Rectal smooth muscle tissue (tissue), 1 donor: Measurements from ENCODE around the gene GRAP2.

Experiments used
- H3K27ac ChIP-seq: one replicate; pipeline ENCODE4 v1.7.0; 2013; ENCODE audit warnings: low read depth, low read length, inconsistent platforms
- H3K27me3 ChIP-seq: one replicate; pipeline ENCODE4 v1.7.0; 2013; ENCODE audit warnings: low read length; ENCODE audit not compliant: control insufficient read depth, insufficient read depth
- H3K36me3 ChIP-seq: one replicate; pipeline ENCODE4 v1.7.0; 2013; ENCODE audit warnings: low read length; ENCODE audit not compliant: control insufficient read depth, insufficient read depth
- H3K4me1 ChIP-seq: one replicate; pipeline ENCODE4 v1.7.0; 2013; ENCODE audit warnings: low read length; ENCODE audit not compliant: control insufficient read depth, insufficient read depth
- H3K4me3 ChIP-seq: one replicate; pipeline ENCODE4 v1.7.0; 2013; ENCODE audit warnings: low read length
- H3K9ac ChIP-seq: one replicate; pipeline ENCODE4 v1.7.0; 2013; ENCODE audit warnings: low read length

The GRAP2 gene

DNA sequence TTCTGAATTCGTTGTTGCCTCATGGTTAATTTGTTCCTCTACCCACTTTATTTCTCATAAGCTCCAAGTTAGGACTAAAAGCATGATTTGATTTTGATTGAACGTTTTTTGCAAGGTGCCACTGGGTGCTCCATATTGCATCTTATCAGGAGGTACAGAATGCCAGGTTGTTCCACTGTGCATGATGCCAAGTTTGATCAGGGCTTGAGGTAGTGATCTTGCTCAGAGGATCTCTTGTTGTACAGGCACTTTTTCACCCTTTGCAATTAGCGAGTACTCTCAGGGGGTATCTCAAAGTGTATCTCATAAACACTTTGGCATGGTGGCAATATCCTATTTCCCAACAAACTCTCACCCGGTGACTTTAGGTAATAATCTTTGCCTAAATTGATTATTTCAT, 4.0 kb downstream of the GRAP2 start:
- no peaks in the 10 kb centered on the region for H3K4me1 ChIP-seq
- H3K27me3 ChIP-seq: no peaks in the 10 kb centered on the region
- H3K9ac ChIP-seq: no peak overlapping the region
- no peak overlapping the region for H3K4me3 ChIP-seq
- no peaks in the 10 kb centered on the region for H3K36me3 ChIP-seq
- H3K27ac ChIP-seq: no peak overlapping the region

DNA sequence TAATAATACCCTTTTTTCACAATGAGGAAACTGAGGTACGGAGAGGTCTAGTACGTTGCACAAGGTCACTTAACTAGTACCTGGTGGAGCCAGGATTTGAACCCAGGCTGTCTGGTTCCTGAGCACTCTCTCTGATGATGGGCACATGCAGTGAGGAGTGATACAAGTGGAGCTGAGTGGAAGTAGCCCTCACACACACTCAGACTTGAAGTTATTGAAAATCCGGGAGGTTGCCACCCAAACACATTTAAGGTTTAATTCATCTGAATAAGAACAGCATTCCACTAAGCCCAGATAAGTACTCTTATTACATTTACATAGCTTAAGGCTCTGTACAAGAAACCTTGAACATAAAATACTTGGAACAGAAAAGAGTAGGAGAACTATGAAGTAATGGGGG, 4.8 kb downstream of the GRAP2 start:
- Histone ChIP-seq H3K36me3 (no peaks in the 10 kb centered on the region), H3K27me3 (no peaks in the 10 kb centered on the region), H3K9ac (no peak overlapping the region), H3K27ac (no peak overlapping the region), H3K4me1 (no peaks in the 10 kb centered on the region), H3K4me3 (no peak overlapping the region)

DNA sequence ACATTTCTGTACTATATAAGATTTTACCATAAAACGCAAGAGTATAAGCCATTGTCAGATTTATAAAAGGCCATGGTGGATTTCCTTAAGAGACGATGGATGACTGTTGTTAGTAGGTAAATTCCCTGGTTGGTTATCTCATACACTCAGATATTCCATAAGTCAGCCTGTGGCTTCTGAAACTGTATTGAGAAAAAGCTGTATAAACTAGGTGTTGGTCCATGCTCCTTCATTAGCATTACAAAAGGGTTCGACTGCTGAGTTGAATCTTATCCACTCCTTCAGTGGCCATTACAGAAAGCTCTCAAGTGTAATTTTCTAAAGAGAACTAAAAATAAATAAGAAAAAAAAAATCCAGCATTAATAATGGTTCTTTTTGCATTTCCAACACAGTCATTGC, 5.3 kb downstream of the GRAP2 start:
- no peak overlapping the region for H3K4me3 ChIP-seq
- H3K36me3 ChIP-seq: no peaks in the 10 kb centered on the region
- no peak overlapping the region for H3K27ac ChIP-seq
- no peaks in the 10 kb centered on the region for H3K27me3 ChIP-seq
- H3K9ac ChIP-seq: no peak overlapping the region
- H3K4me1 ChIP-seq: no peaks in the 10 kb centered on the region

DNA sequence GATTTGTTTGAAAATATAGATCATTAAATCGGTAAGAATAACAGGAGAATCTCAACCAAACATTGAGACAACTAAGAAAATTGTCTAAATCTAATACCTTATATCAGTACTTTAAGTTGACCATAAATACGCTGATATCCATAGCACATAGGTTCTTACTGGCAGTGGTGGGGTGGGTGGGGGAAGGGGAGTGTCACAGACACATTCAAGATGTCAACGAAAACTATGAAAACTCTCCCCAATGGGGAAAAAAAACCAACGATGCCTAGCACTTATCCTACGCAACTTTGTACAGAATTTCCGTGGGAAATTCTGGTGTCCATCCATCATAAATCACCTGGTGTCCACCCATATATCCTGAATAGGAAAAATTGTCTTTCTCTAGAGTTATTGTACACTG, 6.2 kb downstream of the GRAP2 start:
- no peaks in the 10 kb centered on the region for H3K27me3 ChIP-seq
- H3K36me3 ChIP-seq: no peaks in the 10 kb centered on the region
- no peaks in the 10 kb centered on the region for H3K4me1 ChIP-seq
- no peak overlapping the region for H3K4me3 ChIP-seq
- no peak overlapping the region for H3K27ac ChIP-seq
- no peak overlapping the region for H3K9ac ChIP-seq

DNA sequence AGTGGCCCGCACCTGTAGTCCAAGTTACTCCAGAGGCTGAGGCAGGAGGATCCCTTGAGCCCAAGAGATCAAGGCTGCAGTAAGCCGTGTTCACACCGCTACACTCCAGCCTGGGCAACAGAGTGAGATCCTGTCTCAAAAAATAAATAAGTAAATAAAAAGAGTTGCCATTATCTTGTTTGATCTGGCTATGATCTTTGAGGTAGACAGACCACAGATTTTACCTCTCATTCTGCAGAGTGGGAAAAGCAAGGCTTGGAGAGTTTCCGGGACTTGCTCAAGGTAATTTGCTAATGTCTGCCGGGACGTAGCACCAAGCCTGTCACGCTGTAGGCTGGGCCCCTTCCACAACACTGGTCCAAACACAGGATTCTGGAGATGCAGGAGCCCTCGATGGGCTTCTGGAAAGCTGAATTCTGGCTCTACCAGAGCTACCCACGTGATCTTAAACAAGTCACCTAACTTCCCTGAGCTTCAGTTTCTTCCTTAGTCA, 6.8 kb downstream of the GRAP2 start:
- no peaks in the 10 kb centered on the region for H3K27me3 ChIP-seq
- no peak overlapping the region for H3K27ac ChIP-seq
- H3K4me1 ChIP-seq: no peaks in the 10 kb centered on the region
- no peak overlapping the region for H3K4me3 ChIP-seq
- no peaks in the 10 kb centered on the region for H3K36me3 ChIP-seq
- no peak overlapping the region for H3K9ac ChIP-seq

DNA sequence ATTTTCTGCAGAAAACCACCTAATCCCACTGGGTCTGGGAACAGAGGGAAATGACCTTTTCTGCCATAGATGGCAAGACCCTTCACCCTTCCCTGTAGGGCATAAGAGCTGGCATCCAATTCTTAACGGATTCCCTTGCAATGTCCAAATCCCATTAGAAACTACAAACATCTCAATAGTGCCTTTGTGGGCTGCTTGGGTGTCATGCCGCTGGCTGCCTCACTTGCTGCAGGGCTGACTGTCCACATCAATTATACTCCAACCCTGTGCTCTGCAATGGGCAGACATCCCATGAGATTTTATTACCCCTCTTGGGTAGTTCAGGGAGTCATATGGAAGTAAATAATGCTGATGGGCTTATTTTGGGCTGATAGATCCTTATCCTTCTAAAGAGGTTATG, 7.3 kb downstream of the GRAP2 start:
- Histone ChIP-seq H3K27ac (no peak overlapping the region), H3K36me3 (no peaks in the 10 kb centered on the region), H3K4me3 (no peak overlapping the region), H3K27me3 (no peaks in the 10 kb centered on the region), H3K9ac (no peak overlapping the region), H3K4me1 (no peaks in the 10 kb centered on the region)

DNA sequence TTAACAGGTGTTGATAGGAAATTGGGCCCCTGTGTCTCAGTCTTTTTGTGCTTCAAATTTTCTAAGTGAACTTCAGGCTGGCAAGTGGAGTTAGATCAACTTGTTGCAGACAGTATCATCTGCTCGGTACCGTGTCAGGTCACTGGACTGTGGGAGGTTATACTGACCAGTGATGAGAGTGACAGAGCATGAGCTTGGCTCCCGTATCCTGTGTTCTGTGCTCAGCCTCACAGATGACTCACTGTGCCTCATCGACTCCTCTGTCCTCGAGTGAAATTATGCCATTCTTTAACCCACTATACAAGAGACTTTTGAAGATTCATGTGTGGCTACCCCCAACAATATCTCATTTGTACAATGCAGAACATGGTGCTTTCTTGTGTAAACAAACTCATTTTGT, 7.9 kb downstream of the GRAP2 start:
- Histone ChIP-seq H3K4me3 (no peak overlapping the region), H3K27me3 (no peaks in the 10 kb centered on the region), H3K36me3 (no peaks in the 10 kb centered on the region), H3K4me1 (no peaks in the 10 kb centered on the region), H3K9ac (no peak overlapping the region), H3K27ac (no peak overlapping the region)

DNA sequence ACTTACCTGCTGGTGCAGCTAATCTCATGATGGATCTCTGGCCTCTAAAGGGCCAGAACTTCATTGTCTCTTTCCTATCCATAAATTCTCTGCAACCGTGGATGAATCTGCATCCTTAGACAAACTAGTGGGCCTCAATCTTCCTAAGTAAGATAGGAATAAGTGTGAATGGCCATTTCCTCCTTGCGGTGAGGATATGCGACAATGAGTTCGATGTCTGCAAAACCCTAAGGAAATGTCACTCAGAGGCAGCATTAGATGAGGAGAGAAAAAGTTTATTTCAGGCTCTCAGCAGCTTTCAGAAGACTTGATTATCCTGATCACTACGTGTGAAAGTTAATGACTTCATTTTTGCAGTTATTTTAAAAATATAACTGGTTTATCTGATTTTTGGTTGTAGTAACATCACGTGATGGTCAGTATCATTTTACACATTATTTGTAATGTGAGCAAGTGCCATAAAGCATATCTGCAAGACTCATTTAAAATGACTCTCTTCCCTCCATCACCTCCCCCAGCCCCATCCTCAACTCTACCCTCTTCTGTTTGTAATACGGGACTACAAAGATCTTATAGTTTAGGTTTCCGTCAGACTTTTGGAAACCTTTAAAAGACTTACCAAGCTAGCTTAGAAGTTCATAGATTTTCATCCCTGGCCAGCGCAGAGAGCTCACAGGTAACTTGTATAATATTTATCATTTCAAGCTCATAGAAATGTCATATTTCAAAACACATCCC, 10.2 kb downstream of the GRAP2 start:
- Histone ChIP-seq H3K4me3 (no peak overlapping the region), H3K9ac (no peak overlapping the region), H3K27ac (no peak overlapping the region), H3K27me3 (no peaks in the 10 kb centered on the region), H3K4me1 (no peaks in the 10 kb centered on the region), H3K36me3 (no peaks in the 10 kb centered on the region)

DNA sequence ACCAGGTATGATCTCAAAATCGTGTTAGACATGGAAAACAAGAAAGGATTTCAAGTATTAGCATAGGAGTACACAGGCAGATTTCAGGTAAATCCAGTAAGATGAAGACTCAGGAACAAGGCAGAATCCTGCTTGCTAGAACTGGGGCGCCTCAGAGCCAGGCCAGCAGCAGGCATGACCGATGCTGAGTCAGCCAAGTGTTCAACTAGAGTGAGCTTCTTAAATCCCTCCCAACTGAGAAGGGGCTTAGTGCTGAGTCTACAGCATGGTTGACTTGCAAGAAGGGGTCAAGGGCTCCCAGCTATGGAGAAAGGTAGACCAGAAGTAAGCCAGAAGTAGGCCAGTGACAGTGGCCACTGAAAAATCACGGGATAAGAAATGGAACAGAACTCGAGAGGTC, 12.4 kb downstream of the GRAP2 start:
- no peaks in the 10 kb centered on the region for H3K27me3 ChIP-seq

DNA sequence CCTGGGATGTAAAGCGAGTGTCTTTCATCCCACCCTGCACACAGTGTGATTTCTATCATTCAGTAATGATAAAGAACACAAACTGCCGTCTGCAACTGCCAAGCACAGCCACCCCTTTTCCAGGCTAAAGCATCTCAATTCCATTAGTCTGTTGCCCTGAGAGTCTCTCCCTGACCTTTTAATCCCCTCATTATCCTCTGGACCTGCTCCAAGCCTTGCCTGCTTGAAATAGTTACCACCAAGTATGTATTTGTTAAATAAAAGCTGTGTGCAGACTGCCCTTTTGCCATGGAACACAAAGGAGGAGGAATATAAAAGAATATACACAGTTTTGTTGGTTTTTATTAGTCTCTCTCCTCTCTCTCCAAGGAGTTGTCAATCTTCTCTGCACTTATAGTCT, 13.0 kb downstream of the GRAP2 start:
- H3K4me3 ChIP-seq: no peak overlapping the region
- no peaks in the 10 kb centered on the region for H3K36me3 ChIP-seq
- no peaks in the 10 kb centered on the region for H3K27me3 ChIP-seq
- no peak overlapping the region for H3K27ac ChIP-seq
- no peaks in the 10 kb centered on the region for H3K4me1 ChIP-seq
- H3K9ac ChIP-seq: no peak overlapping the region

More for the DNA sequence above, 12.4 kb downstream of the GRAP2 start:
- Histone ChIP-seq H3K4me3 (no peak overlapping the region), H3K36me3 (no peaks in the 10 kb centered on the region), H3K9ac (no peak overlapping the region), H3K27ac (no peak overlapping the region), H3K4me1 (no peaks in the 10 kb centered on the region)

DNA sequence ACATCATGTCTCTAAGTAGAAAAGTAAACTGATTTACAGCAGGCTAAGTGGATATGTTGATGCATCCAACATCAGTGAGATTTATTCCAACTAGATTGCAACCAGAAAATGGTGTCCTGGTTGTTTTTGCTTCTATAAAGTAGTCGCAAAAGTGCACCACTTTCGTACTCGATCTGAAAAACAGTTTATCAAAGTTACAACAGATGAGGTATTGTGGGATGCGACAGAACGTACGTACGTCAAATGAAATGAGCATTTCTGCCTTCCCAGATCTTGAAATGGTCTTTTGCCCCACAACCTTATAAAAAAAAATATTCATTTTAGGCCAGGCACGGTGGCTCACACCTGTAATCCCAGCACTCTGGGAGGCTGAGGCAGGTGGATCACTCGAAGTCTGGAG, 13.7 kb downstream of the GRAP2 start:
- Histone ChIP-seq H3K27me3 (no peaks in the 10 kb centered on the region), H3K36me3 (no peaks in the 10 kb centered on the region), H3K27ac (no peak overlapping the region), H3K4me1 (no peaks in the 10 kb centered on the region), H3K9ac (no peak overlapping the region), H3K4me3 (no peak overlapping the region)

DNA sequence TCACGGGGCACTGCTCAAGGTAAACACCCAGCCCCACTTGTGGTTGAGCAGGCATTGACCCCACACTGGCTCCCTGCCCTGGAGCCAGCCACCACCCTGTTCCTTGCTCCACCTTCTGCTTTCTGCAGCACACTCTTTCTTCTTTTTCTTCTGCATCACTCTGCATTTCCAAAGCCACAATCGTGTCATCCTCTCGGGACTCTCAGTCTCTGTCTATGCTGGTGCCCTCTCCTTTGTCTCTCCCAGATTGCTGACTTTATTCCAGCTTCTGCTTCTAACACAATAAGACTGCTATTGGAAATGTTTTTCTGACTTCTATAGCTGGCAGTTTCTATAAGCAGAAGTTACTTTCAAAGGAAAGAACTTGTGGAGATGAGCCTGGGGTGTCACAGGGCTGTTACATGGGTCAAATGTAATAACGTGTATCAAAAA, 14.4 kb downstream of the GRAP2 start:
- Histone ChIP-seq H3K4me1 (no peaks in the 10 kb centered on the region), H3K4me3 (no peak overlapping the region), H3K27me3 (no peaks in the 10 kb centered on the region), H3K36me3 (no peaks in the 10 kb centered on the region), H3K27ac (no peak overlapping the region), H3K9ac (no peak overlapping the region)

DNA sequence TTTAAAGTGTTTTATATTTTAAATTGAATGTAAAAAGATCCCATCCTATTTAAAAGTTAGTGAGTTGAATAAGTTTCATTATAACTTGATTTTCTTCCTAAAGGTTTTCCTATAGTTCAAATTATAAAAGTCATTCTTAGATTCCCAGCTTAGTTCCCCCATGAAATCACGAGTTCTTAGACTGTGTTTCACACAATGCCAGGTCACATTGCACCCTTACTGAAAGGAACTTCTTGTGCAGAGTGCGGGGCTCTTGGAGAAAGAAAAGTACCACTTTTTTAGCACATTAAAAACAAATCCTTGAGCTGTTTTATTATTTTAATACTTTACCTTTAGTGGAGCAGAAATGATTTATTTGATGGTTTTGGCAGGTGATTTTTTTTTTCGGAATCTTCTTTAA, 15.6 kb downstream of the GRAP2 start:
- H3K4me3 ChIP-seq: no peak overlapping the region

More for the DNA sequence above, 15.6 kb downstream of the GRAP2 start:
- Histone ChIP-seq H3K36me3 (no peaks in the 10 kb centered on the region), H3K27me3 (no peaks in the 10 kb centered on the region), H3K27ac (no peak overlapping the region), H3K4me1 (no peaks in the 10 kb centered on the region), H3K9ac (no peak overlapping the region)
